SK-N-SH treated with all-trans-retinoic acid at 6 μM for 48 hours (cell line): ENCODE data around the gene ARHGEF38.

Source experiments
- ATAC-seq: fragments of 200-7000 bp; cut with Tn5 transposase; 3 replicates; pipeline ENCODE4 v1.9.1; 2020; ENCODE audit warnings: mild to moderate bottlenecking, moderate library complexity
- ARNTL ChIP-seq: fragments of 450-650 bp; formaldehyde crosslinking; IDR thresholded peaks from 2 replicates; pipeline ENCODE4 v1.5.0; 2020; ENCODE audit warnings: low read depth, mild to moderate bottlenecking, moderate library complexity, borderline replicate concordance
- BACH2 ChIP-seq: fragments of 250-450 bp; sonication (Bioruptor Pico); IDR thresholded peaks from 2 replicates; pipeline ENCODE4 v1.9.0; 2021; ENCODE audit warnings: mild to moderate bottlenecking, borderline replicate concordance
- CREB5 ChIP-seq: fragments of 250-450 bp; sonication (Bioruptor Pico); IDR thresholded peaks from 2 replicates; pipeline ENCODE4 v1.5.1; 2020; ENCODE audit warnings: low read depth, mild to moderate bottlenecking, moderate library complexity
- ESRRG ChIP-seq: fragments of 250-450 bp; sonication (Bioruptor Pico); IDR thresholded peaks from 2 replicates; pipeline ENCODE4 v1.6.1; 2021; ENCODE audit warnings: mild to moderate bottlenecking
- GLIS3 ChIP-seq: fragments of 250-450 bp; sonication (Bioruptor Pico); IDR thresholded peaks from 2 replicates; pipeline ENCODE4 v1.5.0; 2020; ENCODE audit warnings: mild to moderate bottlenecking, moderate library complexity
- OSR1 ChIP-seq: fragments of 250-450 bp; sonication (Bioruptor Pico); IDR thresholded peaks from 2 replicates; pipeline ENCODE4 v1.8.0; 2022; ENCODE audit warnings: moderate library complexity, mild to moderate bottlenecking, inconsistent platforms
- PATZ1 ChIP-seq: fragments of 250-450 bp; sonication (Bioruptor Pico); IDR thresholded peaks from 2 replicates; pipeline ENCODE4 v1.8.0; 2020; ENCODE audit warnings: mild to moderate bottlenecking, moderate library complexity, borderline replicate concordance
- POU6F1 ChIP-seq: fragments of 250-450 bp; sonication (Bioruptor Pico); IDR thresholded peaks from 2 replicates; pipeline ENCODE4 v1.8.0; 2021; ENCODE audit warnings: low read depth, mild to moderate bottlenecking, moderate library complexity, borderline replicate concordance
- PPARA ChIP-seq: fragments of 250-450 bp; sonication (Bioruptor Pico); IDR thresholded peaks from 2 replicates; pipeline ENCODE4 v1.5.0; 2020; ENCODE audit warnings: mild to moderate bottlenecking, borderline replicate concordance
- RARB ChIP-seq: fragments of 250-450 bp; sonication (Bioruptor Pico); IDR thresholded peaks from 2 replicates; pipeline ENCODE4 v1.8.0; 2021; ENCODE audit warnings: mild to moderate bottlenecking, moderate library complexity
- SNAI2 ChIP-seq: fragments of 250-450 bp; sonication (Bioruptor Pico); IDR thresholded peaks from 2 replicates; pipeline ENCODE4 v1.5.0; 2020; ENCODE audit warnings: mild to moderate bottlenecking, moderate library complexity
- TCF4 ChIP-seq: fragments of 250-450 bp; sonication (Bioruptor Pico); IDR thresholded peaks from 2 replicates; pipeline ENCODE4 v1.8.0; 2021; ENCODE audit warnings: mild to moderate bottlenecking, moderate library complexity, borderline replicate concordance
- TOX ChIP-seq: fragments of 250-450 bp; sonication (Bioruptor Pico); IDR thresholded peaks from 2 replicates; pipeline ENCODE4 v1.8.0; 2021; ENCODE audit warnings: mild to moderate bottlenecking, moderate library complexity, borderline replicate concordance
- TSHZ2 ChIP-seq: fragments of 250-450 bp; sonication (Bioruptor Pico); IDR thresholded peaks from 2 replicates; pipeline ENCODE4 v1.5.0; 2020; ENCODE audit warnings: mild to moderate bottlenecking, moderate library complexity
- ZFP3 ChIP-seq: fragments of 250-450 bp; sonication (Bioruptor Pico); IDR thresholded peaks from 2 replicates; pipeline ENCODE4 v1.5.0; 2020; ENCODE audit warnings: mild to moderate bottlenecking, moderate library complexity
- ZNF565 ChIP-seq: fragments of 450-650 bp; formaldehyde crosslinking; conservative IDR thresholded peaks from 2 replicates; pipeline ENCODE4 v1.5.0; 2020; ENCODE audit warnings: low read depth, mild to moderate bottlenecking, moderate library complexity
- ZNF8 ChIP-seq: fragments of 450-650 bp; formaldehyde crosslinking; IDR thresholded peaks from 2 replicates; pipeline ENCODE4 v1.5.0; 2020; ENCODE audit warnings: mild to moderate bottlenecking, moderate library complexity

The ARHGEF38 gene

GRCh38 chr4:105707782-105708180 is 155.4 kb downstream of the ARHGEF38 start:
- no peak for ATAC-seq
- TF ChIP-seq CREB5 (CRISPR knock-in tag), result no peak
- TF ChIP-seq OSR1 (CRISPR knock-in tag), result no peak
- TF ChIP-seq GLIS3, result no peak
- TF ChIP-seq ESRRG (CRISPR knock-in tag), result no peak

GRCh38 chr4:105708181-105709080 is 156.0 kb downstream of the ARHGEF38 start, which contains the start of the genes GSTCD and INTS12:
Gene GSTCD, plus strand, starts transcription at chr4:105708784. Its CDS starts 8,830 bp downstream, at chr4:105717614.
Gene INTS12, minus strand, starts transcription at chr4:105708689. Its CDS starts 8,684 bp downstream, at chr4:105700005.
- ATAC-seq, result peak; percentile 87
- TF ChIP-seq TCF4 (CRISPR knock-in tag), result peak; percentile 39; the same call in 1 of the 2 replicates
- TF ChIP-seq PPARA (CRISPR knock-in tag), result no peak
- 0 out of 2 replicates have a peak, but pooled peaks have one; percentile 71 for TF ChIP-seq POU6F1 (CRISPR knock-in tag)
- no peak; the same call in 1 of the 2 replicates for TF ChIP-seq PATZ1
- TF ChIP-seq RARB (CRISPR knock-in tag), result no peak; the same call in 1 of the 2 replicates
- TF ChIP-seq TSHZ2, result peak; percentile 31; the same call in 1 of the 2 replicates
- TF ChIP-seq ZFP3, result peak; percentile 67; the same call in 1 of the 2 replicates
- peak; percentile 28; the same call in 1 of the 2 replicates for TF ChIP-seq ZNF8 (CRISPR knock-in tag)
- TF ChIP-seq, all 23 proteins: peak for 5

GRCh38 chr4:105709081-105709450 is 156.6 kb downstream of the ARHGEF38 start:
- peak; percentile 61 for ATAC-seq
- TF ChIP-seq ARNTL (CRISPR knock-in tag), result no peak
- TF ChIP-seq PATZ1, result no peak

- no peak for ATAC-seq
- no peak for TF ChIP-seq ARNTL (CRISPR knock-in tag)
- TF ChIP-seq BACH2 (CRISPR knock-in tag), result no peak
- TF ChIP-seq OSR1 (CRISPR knock-in tag), result no peak
- no peak for TF ChIP-seq TOX
- TF ChIP-seq ZNF565, result no peak
- no peak for TF ChIP-seq POU6F1 (CRISPR knock-in tag)
- TF ChIP-seq CREB5 (CRISPR knock-in tag), result no peak
- TF ChIP-seq SNAI2 (CRISPR knock-in tag), result no peak
- no peak for TF ChIP-seq TCF4 (CRISPR knock-in tag)
These were observed 157.7 kb downstream of the ARHGEF38 start for GRCh38 chr4:105710012-105710600.
